HepG2 (cell line): Measurements from ENCODE around the gene ABCA8. TPM values are rescaled to one million over a fixed set of nuclear protein-coding genes. Genes with fewer than 3 reads are reported as not detected.

ENCODE experiments used
- ATAC-seq: fragments of 200-7000 bp; cut with Tn5 transposase; 3 replicates; pipeline ENCODE4 v1.9.1; 2020; ENCODE audit warnings: mild to moderate bottlenecking, moderate library complexity
- BruUV-seq: library from RNA; stranded (reverse); fragments of 400-500 nt; replicated peaks from 2 replicates; lab custom pipeline; 2021; lab: Mats Ljungman, UMichigan
- CTCF ChIA-PET: fragments of 300-600 bp; formaldehyde crosslinking; extraction: SDS; loops from one replicate; lab custom pipeline; 2021; ENCODE audit warnings: low total read pairs, inconsistent platforms, low intra/inter-chr PET ratio; lab: Yijun Ruan, JAX
- POLR2A ChIA-PET: fragments of 350-600 bp; sonication (Branson Sonifier 250); formaldehyde crosslinking; loops from one replicate; lab custom pipeline; 2020; ENCODE audit warnings: antibody characterized with exemption, inconsistent platforms; lab: Yijun Ruan, JAX
- DNase-seq: peaks from one replicate; pipeline ENCODE4 v3.0.0-alpha.2; 2015; ENCODE audit warnings: low spot score
- FAIRE-seq: peaks from 3 replicates; lab custom pipeline; 2011; peaks lifted over from hg19 to GRCh38; lab: Jason Lieb, UNC
- H2AFZ ChIP-seq: one replicate; pipeline ENCODE4 v1.6.1; 2011; ENCODE audit warnings: low read length, inconsistent platforms
- H3K27ac ChIP-seq: fragments of 300-600 bp; 3 replicates; pipeline ENCODE4 v1.8.0; 2011; ENCODE audit warnings: mixed run types, mild to moderate bottlenecking, mixed read lengths, low read length, inconsistent platforms; ENCODE audit not compliant: insufficient read depth; ENCODE audit errors: extremely low read length
- H3K27me3 ChIP-seq, 2 experiments: fragments of 200-600 bp in 1 of 2; 2 replicates in 1 of 2; 3 replicates in 1 of 2; pipeline versions ENCODE4 v1.6.0 to v1.8.0; 2011; ENCODE audit warnings: low read length in 2 of 2, mild to moderate bottlenecking in 2 of 2, moderate library complexity in 2 of 2, inconsistent platforms in 1 of 2; ENCODE audit not compliant: insufficient read depth in 2 of 2, control insufficient read depth in 1 of 2
- H3K36me3 ChIP-seq, 2 experiments: fragments of 200-600 bp in 1 of 2; replicated peaks in 1 of 2; 2 replicates in 1 of 2; 3 replicates in 1 of 2; pipeline versions ENCODE4 v1.5.1 to v1.8.0; 2011; ENCODE audit warnings: low read length in 2 of 2, inconsistent platforms in 1 of 2; ENCODE audit not compliant: insufficient read depth in 2 of 2, control insufficient read depth in 1 of 2
- H3K4me1 ChIP-seq: 2 replicates; pipeline ENCODE4 v1.5.1; 2012; ENCODE audit warnings: low read length, inconsistent platforms; ENCODE audit not compliant: insufficient read depth
- H3K4me2 ChIP-seq: 2 replicates; pipeline ENCODE4 v1.6.0; 2011; ENCODE audit warnings: low read depth, low read length, inconsistent platforms
- H3K4me3 ChIP-seq, 3 experiments: fragments of 200-600 bp in 1 of 3; sonication (generic), shearing (Covaris generic) in 1 of 3; replicated peaks in 1 of 3; 2 replicates each; pipeline ENCODE4 v1.5.1; 2011 to 2016; ENCODE audit warnings: low read length in 3 of 3, inconsistent platforms in 2 of 3, low read depth in 2 of 3, mild to moderate bottlenecking in 2 of 3, control low read depth in 1 of 3, mixed read lengths in 1 of 3; ENCODE audit not compliant: insufficient read depth in 1 of 3
- H3K79me2 ChIP-seq: one replicate; pipeline ENCODE4 v1.6.1; 2011; ENCODE audit warnings: low read length, inconsistent platforms; ENCODE audit not compliant: insufficient read depth
- H3K9ac ChIP-seq: 2 replicates; pipeline ENCODE4 v1.6.0; 2011; ENCODE audit warnings: mild to moderate bottlenecking, low read depth, low read length, inconsistent platforms; ENCODE audit not compliant: insufficient read depth
- H3K9me3 ChIP-seq: 2 replicates; pipeline ENCODE4 v1.5.1; 2012; ENCODE audit warnings: mild to moderate bottlenecking, low read length
- H4K20me1 ChIP-seq: 2 replicates; pipeline ENCODE4 v1.6.0; 2011; ENCODE audit warnings: inconsistent platforms, mild to moderate bottlenecking, low read length, moderate library complexity; ENCODE audit not compliant: insufficient read depth
- AGO1 ChIP-seq: fragments of 200-400 bp; formaldehyde crosslinking; IDR thresholded peaks from 2 replicates; pipeline ENCODE4 v1.6.1; 2017; ENCODE audit warnings: mild to moderate bottlenecking, low read depth, low read length, moderate library complexity; ENCODE audit not compliant: poor library complexity, severe bottlenecking
- FOXA3 ChIP-seq: IDR thresholded peaks from 2 replicates; pipeline ENCODE4 v1.6.1; 2016; ENCODE audit warnings: missing genetic modification reagents, missing compliant biosample characterization
- GATA4 ChIP-seq: sonication (generic); IDR thresholded peaks from 2 replicates; pipeline ENCODE4 v1.6.1; 2016; ENCODE audit warnings: antibody characterized with exemption, low read depth, borderline replicate concordance
- HCFC1 ChIP-seq: fragments of 150-350 bp; IDR thresholded peaks from 2 replicates; pipeline ENCODE4 v1.6.1; 2014; ENCODE audit warnings: low read depth, low read length
- IKZF5 ChIP-seq: IDR thresholded peaks from 2 replicates; pipeline ENCODE4 v1.6.1; 2018; ENCODE audit warnings: missing genetic modification reagents, mild to moderate bottlenecking, missing compliant biosample characterization
- MAZ ChIP-seq, 2 experiments: sonication (generic) in 1 of 2; formaldehyde crosslinking in 1 of 2; IDR thresholded peaks; 2 replicates each; pipeline versions ENCODE4 v1.5.0 to v1.6.1; 2012 to 2020; ENCODE audit warnings: low read depth in 2 of 2, mild to moderate bottlenecking in 2 of 2, borderline replicate concordance in 1 of 2, improper control_type of control experiment in 1 of 2, low read length in 1 of 2, missing genetic modification reagents in 1 of 2, moderate library complexity in 1 of 2
- MTA3 ChIP-seq: sonication (generic); formaldehyde crosslinking; IDR thresholded peaks from 2 replicates; pipeline ENCODE4 v1.4.0; 2020; ENCODE audit warnings: missing genetic modification reagents
- NPAS2 ChIP-seq: sonication (generic); formaldehyde crosslinking; IDR thresholded peaks from 2 replicates; pipeline ENCODE4 v1.8.0; 2022; ENCODE audit warnings: mild to moderate bottlenecking, missing genetic modification reagents, borderline replicate concordance
- NR2F2 ChIP-seq: IDR thresholded peaks from 2 replicates; pipeline ENCODE4 v1.6.1; 2012; ENCODE audit warnings: low read depth, inconsistent platforms, borderline replicate concordance
- POLR2AphosphoS5 ChIP-seq: IDR thresholded peaks from 2 replicates; pipeline ENCODE4 v1.6.1; 2012; ENCODE audit warnings: low read depth, low read length
- RXRA ChIP-seq: sonication (generic); formaldehyde crosslinking; IDR thresholded peaks from 2 replicates; pipeline ENCODE4 v1.5.1; 2020; ENCODE audit warnings: missing genetic modification reagents
- SIX4 ChIP-seq: sonication (generic); formaldehyde crosslinking; IDR thresholded peaks from 2 replicates; pipeline ENCODE4 v1.4.0; 2020; ENCODE audit warnings: missing genetic modification reagents
- ZBTB38 ChIP-seq: sonication (generic); formaldehyde crosslinking; IDR thresholded peaks from 2 replicates; pipeline ENCODE4 v1.5.1; 2020; ENCODE audit warnings: mild to moderate bottlenecking, missing genetic modification reagents
- ZNF121 ChIP-seq: sonication (generic); formaldehyde crosslinking; IDR thresholded peaks from 2 replicates; pipeline ENCODE4 v1.5.0; 2020; ENCODE audit warnings: mild to moderate bottlenecking, missing genetic modification reagents
- ZNF431 ChIP-seq: sonication (generic); formaldehyde crosslinking; IDR thresholded peaks from 2 replicates; pipeline ENCODE4 v1.9.0; 2022; ENCODE audit warnings: missing genetic modification reagents, low read depth, mild to moderate bottlenecking, borderline replicate concordance
- ZNF567 ChIP-seq: sonication (generic); formaldehyde crosslinking; IDR thresholded peaks from 2 replicates; pipeline ENCODE4 v1.8.1; 2023; ENCODE audit warnings: mild to moderate bottlenecking, missing genetic modification reagents, borderline replicate concordance
- ZNF598 ChIP-seq: sonication (generic); formaldehyde crosslinking; IDR thresholded peaks from 2 replicates; pipeline ENCODE4 v1.5.1; 2020; ENCODE audit warnings: mild to moderate bottlenecking, missing genetic modification reagents, borderline replicate concordance
- ZNF773 ChIP-seq: sonication (generic); formaldehyde crosslinking; IDR thresholded peaks from 2 replicates; pipeline ENCODE4 v1.4.0; 2020; ENCODE audit warnings: missing genetic modification reagents, borderline replicate concordance
- WGBS: methylation state at CpG from one replicate; pipeline ENCODE4 v1.1.6; 2017; ENCODE audit warnings: low lambda C conversion rate; 5-methylcytosine and 5-hydroxymethylcytosine counted together
- in situ Hi-C: cut with HindIII; loops from 2 replicates; pipeline ENCODE4 v1.10.0; 2017; ENCODE audit warnings: low pct_unique_long_range_greater_than_20kb; ENCODE audit not compliant: extremely low pct_ligation_motif_present
- intact Hi-C: fragments of 100-400 bp; cut with micrococcal nuclease; formaldehyde crosslinking; loops from one replicate; pipeline ENCODE4 v1.10.0; 2022; ENCODE audit not compliant: unreplicated experiment
- polyA plus RNA-seq, 8 experiments: library from polyadenylated mRNA; depleted of rRNA in 3 of 8; stranded (reverse) in 7 of 8; unstranded in 1 of 8; fragments of >200 nt; fragmentation: Illumina TruSeq in 4 of 8; extraction: Trizol in 4 of 8; gene quantifications; 2 replicates each; pipeline versions ENCODE4 v1.2.1 to v1.2.3, GENCODE V29; 2011 to 2016; ENCODE audit warnings: low read depth in 4 of 8, missing spikeins in 1 of 8, mixed read lengths in 1 of 8; ENCODE audit not compliant: insufficient read depth in 1 of 8
- total RNA-seq, 5 experiments: library from RNA; depleted of rRNA; stranded (reverse); fragments of >200 nt; fragmentation: Illumina TruSeq; extraction: Trizol; gene quantifications; 2 replicates each; pipeline ENCODE4 v1.2.3, GENCODE V29; 2016; ENCODE audit warnings: low read depth in 1 of 5
- TF ChIP-seq, protein P1 (sequence below): sonication (generic); formaldehyde crosslinking; IDR thresholded peaks from 2 replicates; pipeline ENCODE4 v1.4.0; 2020; ENCODE audit warnings: missing genetic modification reagents, mild to moderate bottlenecking, borderline replicate concordance

Gene ABCA8
- total and polyA plus RNA-seq, 2 of the 13 experiments (the other 11 are each of a cell fraction or from before 2014, with no cell fraction given), result 0.05 to 0.18 TPM

DNA sequence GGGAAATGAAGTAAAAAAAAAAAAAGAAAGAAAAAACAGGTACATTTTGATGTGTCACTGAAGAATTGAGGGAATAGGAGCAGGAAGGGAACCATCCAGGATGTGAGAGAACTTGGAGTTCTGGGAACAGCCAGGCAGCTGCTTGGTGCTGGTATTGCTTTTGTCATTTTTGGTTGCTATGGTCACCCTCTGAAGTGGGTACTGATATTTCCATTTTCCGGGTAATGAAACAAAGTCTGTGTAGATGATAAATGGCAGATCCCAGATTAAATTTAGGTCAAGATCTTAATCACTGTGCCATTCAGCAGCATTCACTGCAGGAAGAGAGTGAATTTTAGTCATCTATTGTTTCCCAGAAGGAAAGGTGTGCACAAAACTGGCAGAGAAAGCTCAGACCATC is 93.6 kb downstream of the ABCA8 start:
- Histone ChIP-seq H3K36me3 (no peaks in the 10 kb centered on the region), H3K4me1 (0 out of 2 replicates have a peak, but pooled peaks cover 5% of the 10 kb centered on the region), H3K9ac (no peak overlapping the region), H3K4me2 (no peak overlapping the region), H3K9me3 (no peaks in the 10 kb centered on the region), H3K79me2 (no peaks in the 10 kb centered on the region), H3K27ac (no peak overlapping the region), H4K20me1 (no peaks in the 10 kb centered on the region), H3K27me3 (no peaks in the 10 kb centered on the region), H3K4me3 (no peak overlapping the region), H2AFZ (no peak overlapping the region)
- in situ Hi-C loops (no loop called here), intact Hi-C loops (loop anchor here (5.0 kb wide), 1 partner anchor 84 kb away; no protein-coding TSS in a partner anchor)
- no peak for TF ChIP-seq HCFC1
- TF ChIP-seq ZBTB38 (CRISPR knock-in tag), result no peak
- TF ChIP-seq POLR2AphosphoS5, result no peak
- TF ChIP-seq ZNF431 (CRISPR knock-in tag), result no peak
- TF ChIP-seq GATA4, result no peak
- no peak for TF ChIP-seq NR2F2
- no peak for TF ChIP-seq NPAS2 (CRISPR knock-in tag)
- no peak for TF ChIP-seq SIX4 (CRISPR knock-in tag)
- no peak for TF ChIP-seq RXRA
- TF ChIP-seq MTA3, result no peak
- TF ChIP-seq ZNF598, result no peak
- TF ChIP-seq AGO1, result no peak
- TF ChIP-seq, protein P1, sequence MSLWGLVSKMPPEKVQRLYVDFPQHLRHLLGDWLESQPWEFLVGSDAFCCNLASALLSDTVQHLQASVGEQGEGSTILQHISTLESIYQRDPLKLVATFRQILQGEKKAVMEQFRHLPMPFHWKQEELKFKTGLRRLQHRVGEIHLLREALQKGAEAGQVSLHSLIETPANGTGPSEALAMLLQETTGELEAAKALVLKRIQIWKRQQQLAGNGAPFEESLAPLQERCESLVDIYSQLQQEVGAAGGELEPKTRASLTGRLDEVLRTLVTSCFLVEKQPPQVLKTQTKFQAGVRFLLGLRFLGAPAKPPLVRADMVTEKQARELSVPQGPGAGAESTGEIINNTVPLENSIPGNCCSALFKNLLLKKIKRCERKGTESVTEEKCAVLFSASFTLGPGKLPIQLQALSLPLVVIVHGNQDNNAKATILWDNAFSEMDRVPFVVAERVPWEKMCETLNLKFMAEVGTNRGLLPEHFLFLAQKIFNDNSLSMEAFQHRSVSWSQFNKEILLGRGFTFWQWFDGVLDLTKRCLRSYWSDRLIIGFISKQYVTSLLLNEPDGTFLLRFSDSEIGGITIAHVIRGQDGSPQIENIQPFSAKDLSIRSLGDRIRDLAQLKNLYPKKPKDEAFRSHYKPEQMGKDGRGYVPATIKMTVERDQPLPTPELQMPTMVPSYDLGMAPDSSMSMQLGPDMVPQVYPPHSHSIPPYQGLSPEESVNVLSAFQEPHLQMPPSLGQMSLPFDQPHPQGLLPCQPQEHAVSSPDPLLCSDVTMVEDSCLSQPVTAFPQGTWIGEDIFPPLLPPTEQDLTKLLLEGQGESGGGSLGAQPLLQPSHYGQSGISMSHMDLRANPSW (CRISPR knock-in tag), result no peak
- no peak for TF ChIP-seq ZNF121 (CRISPR knock-in tag)
- no peak for TF ChIP-seq ZNF567
- no peak for TF ChIP-seq ZNF773
- no peak for TF ChIP-seq FOXA3
- no peak for TF ChIP-seq MAZ (IDR thresholded peaks at IDR 0.05; ENCODE audit: borderline replicate concordance, low read depth, low read length)
- no peak for TF ChIP-seq MAZ (CRISPR knock-in tag; IDR thresholded peaks at IDR 0.05; ENCODE audit: low read depth)
- no peak for TF ChIP-seq IKZF5 (CRISPR knock-in tag)
- BruUV-seq, result no TSS peak
- ATAC-seq (no peak), DNase-seq (no peak), FAIRE-seq (no peak)
- WGBS, result 79% methylated on average over 1 of the region's 1 CpG
- POLR2A ChIA-PET, result no interaction called here
- CTCF ChIA-PET, result no interaction called here
